GM21515 (cell line): ENCODE measurements around the gene PPP1R37.

ENCODE experiments used
- ATAC-seq: cut with Tn5 transposase; IDR thresholded peaks from one replicate; pipeline ENCODE4 v1.9.1; 2021; ENCODE audit not compliant: unreplicated experiment

The PPP1R37 gene, protein sequence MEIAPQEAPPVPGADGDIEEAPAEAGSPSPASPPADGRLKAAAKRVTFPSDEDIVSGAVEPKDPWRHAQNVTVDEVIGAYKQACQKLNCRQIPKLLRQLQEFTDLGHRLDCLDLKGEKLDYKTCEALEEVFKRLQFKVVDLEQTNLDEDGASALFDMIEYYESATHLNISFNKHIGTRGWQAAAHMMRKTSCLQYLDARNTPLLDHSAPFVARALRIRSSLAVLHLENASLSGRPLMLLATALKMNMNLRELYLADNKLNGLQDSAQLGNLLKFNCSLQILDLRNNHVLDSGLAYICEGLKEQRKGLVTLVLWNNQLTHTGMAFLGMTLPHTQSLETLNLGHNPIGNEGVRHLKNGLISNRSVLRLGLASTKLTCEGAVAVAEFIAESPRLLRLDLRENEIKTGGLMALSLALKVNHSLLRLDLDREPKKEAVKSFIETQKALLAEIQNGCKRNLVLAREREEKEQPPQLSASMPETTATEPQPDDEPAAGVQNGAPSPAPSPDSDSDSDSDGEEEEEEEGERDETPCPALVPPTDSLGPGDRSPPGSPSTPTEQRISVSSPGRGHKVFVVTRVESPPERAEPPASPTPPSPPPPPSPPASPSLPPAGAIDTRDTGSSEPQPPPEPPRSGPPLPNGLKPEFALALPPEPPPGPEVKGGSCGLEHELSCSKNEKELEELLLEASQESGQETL

DNA sequence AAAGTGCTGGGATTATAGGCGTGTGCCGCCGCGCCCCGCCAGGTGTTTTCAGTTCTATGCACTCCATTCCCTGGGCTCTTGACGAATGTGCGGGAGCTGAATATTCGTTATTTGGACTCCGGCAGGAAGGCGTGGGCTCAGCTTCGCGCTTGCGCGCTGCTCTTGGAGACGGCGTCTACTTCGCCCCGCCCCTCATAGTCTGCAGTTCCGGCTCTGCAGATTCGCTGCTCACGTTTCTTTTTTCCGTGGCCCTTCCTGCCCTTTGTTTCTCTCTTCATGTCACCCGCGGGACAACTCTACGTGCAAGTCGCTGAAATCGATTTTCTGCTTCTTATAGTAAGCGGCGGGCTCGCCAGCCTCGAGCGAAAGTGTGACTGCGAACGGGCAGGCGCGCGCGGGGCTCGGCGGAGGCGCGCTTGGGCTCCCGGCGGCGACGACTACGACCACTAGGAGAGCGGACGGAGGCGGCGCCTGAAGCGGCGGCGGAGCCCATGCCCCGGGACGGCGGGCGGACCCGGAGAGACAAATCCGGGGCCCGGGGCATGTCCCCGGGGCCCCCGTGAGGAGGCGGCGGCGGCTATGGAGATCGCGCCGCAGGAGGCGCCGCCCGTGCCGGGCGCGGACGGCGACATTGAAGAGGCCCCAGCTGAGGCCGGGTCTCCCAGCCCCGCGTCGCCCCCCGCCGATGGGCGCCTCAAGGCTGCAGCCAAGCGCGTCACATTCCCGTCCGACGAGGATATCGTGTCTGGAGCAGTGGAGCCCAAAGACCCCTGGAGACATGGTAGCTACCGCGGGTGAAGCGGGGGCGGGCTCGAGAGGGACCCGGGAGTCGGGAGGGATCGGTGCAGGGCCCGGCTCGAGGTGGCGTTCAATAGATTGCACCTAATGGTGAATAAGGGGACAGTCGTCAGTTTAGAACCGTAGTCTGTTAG is at the start of gene PPP1R37:
Gene PPP1R37 (plus strand): TSS at position 433 of the 932 bp plus-strand sequence. CDS start 147 bp downstream, at position 580.
- ATAC-seq = peak; percentile 52

DNA sequence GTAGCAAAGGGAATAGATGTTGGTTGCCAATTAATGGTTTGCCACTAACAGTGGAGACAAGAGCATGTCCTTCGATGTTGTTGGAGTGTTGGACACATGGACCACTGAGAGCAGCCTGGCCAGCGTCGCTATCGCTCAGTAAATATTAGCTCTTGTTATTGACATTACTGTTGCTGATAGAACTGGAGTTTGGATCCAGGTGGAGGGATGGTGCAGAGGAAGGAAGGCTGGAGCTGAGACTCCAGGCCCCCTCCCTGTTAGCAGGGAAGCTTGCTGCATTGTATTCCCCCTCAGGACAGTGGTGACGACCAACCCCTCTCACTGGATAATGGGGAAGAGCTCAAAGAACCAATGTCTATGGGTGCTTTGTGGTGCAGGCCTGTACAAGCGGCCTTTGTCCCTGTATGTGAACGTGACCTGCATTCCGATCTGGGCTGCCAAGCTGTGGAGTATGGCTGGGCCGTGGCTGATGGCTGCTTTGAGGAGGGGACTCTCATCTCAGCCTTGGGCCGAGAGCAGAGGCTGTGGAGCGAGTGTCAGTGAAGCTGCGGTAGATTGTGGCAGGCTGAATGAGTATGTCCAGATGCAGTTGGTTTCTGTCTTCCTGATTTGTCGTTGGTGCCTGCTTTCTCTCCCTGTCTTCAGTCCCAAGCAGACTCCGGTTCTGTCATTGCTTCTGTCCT is 47.2 kb upstream of the PPP1R37 start:
- no peak for ATAC-seq

DNA sequence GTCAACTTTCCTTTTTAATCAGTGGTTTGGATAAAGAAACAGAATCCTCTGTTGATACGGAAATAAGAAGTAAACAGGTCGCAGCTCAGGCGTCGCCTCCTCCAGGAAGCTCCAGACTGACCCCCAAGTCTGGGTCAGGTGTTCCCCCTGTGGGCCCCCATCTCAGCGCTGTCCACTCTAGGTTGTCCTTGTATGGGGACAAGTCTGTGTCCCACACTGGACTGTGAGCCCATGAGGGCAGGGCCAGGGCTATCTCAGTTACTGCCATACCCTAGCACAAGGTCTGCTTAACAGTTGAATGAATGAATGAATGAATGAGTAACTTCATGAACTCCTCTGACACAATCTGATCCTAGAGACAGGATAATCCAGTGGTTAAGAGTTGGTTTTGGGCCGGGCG is 46.6 kb upstream of the PPP1R37 start:
- ATAC-seq = no peak

DNA sequence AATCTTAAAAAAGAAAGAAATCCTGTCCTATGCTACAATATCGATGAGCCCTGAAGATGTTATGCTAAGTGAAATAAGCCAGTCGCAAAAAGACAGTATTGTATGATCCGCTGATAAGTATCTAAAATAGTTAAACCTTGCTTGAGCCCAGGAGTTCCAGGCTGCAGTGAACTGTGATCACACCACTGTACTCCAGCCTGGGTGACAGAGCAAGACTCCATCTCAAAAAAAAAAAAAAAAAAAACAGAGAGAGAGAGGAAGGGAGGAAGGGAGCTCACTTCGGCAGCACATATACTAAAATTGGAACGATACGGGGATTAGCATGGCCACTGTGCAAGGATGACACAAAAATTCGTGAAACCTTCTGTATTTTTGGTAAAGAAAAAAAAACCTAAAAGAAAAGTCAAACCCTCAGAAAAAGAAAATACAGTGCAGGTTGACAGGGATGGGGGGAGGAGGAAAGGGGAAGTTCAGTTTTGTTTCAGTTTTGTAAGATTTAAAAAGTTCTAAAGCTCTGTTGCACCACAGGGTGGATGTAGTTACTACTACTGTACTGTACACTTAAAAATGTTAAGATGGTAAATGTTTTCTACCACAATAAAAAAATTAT is 45.7 kb upstream of the PPP1R37 start:
- no peak for ATAC-seq

DNA sequence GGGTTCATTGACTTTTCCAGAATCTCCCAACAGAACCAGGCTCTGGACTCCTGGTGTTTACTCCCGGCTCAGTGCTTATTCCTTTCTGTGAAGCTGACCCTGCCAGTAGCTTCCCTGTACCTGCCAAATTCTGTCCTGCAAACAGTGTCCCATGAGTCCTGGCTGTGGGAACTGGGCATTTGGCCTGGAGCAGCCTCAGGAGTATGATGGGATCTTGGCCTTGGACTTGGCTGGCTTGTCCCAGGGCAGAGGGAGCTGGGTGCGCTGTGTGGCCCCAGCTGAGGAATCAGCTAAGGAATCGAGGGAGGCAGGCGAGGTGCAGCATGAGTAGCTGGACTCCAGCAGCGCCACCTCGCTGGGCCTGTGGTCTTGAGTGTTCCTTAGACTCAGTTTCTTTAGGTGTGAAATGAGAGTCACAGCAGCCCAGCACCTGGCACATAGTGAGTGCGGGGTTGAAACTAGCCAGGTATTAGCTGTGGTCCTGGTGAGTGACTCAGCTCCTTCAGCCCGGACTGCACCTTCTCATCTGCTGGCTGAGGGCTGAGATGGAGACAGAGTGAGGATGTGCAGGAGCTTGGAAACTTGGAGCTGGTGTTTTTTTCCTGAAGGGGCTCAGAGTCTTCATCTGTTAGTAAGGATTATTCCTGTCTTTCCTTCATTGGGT is 43.8 kb upstream of the PPP1R37 start:
- no peak for ATAC-seq

DNA sequence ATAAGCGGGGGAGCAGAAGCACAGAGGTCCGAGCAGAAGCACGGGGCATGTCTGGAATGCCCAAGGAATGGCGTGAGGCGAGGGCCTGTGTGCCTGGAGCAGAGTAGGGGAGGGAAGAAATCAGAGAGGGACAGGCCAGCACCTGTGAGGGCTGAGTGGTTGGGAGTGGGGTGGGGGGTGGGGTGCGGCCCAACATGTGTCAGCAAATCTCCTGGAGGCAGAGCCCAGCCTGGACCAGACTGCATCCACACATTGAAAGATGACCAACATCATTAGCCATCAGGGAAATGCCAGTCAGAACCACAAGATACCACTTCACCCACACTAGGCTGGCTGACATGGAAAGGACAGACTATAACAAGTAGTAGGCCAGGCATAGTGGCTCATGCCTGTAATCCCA is 42.9 kb upstream of the PPP1R37 start:
- no peak for ATAC-seq

DNA sequence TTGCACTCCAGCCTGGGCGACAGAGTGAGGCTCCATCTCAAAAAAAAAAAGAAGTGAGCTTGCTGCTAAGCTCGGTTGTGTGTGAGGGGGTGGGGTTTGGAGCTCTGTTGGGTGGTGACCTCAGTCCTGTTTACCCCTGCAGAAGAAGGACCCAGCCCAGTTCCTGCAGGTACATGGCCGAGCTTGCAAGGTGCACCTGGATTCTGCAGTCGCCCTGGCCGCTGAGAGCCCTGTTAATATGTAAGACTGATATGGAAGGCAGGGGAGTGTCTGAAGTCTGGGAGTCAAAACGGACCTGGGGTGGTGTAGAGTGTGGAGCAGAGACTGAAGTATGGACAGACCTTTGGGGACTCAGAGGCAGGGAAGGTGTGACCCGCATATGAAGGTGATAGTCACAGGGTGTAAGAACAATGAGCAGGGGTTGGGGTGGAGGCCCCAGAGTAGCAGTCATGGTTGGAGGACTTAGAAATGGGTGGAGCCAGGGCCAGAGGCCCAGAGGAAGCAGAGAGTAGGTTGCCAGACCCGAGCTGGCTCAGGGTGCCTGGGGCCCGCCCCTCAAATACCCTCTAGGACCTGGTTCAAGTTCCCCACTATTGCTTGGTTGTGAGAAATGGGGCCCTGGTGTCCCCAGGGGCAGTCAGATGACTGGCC is 40.9 kb upstream of the PPP1R37 start:
- no peak for ATAC-seq

DNA sequence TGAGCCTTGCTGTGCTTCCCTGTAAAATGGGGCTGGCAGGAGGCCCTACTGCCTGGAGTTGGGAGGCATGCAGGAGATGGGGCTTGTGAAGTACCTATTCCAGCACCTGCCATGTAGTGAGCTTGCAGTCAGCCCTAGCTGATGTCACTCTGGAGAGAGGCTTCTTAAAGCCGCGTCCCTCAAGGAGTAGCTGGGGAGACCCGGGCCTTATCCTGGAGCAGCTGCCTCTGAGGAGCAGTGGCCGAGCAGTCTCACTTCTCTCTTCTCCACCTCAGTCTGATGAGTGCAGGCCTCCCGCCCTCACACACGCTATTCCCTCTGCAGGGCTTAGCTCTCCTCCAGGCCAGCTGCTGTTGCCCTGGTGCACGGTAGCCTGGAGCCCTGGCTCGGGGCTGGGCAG is 36.1 kb upstream of the PPP1R37 start:
- no peak for ATAC-seq

DNA sequence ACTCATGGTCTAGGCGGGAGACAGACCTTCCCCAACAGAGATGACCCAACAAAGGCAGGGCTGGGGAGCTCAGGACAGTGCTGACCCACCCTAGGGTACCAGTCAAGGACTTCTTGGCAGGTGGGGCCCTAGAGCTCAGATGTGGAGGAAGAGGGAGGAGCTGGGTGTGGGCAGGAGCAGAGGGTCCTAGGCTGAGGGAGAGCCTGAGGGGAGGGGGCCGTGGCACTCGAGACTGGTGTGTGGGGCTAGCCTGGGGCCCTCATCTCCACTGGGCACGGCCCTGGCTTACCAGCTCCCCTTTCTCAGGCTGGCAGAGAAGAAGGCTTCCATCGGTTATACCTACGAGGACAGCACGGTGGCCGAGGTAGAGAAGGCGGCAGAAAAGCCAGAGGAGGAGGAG is 35.5 kb upstream of the PPP1R37 start:
- ATAC-seq = no peak

DNA sequence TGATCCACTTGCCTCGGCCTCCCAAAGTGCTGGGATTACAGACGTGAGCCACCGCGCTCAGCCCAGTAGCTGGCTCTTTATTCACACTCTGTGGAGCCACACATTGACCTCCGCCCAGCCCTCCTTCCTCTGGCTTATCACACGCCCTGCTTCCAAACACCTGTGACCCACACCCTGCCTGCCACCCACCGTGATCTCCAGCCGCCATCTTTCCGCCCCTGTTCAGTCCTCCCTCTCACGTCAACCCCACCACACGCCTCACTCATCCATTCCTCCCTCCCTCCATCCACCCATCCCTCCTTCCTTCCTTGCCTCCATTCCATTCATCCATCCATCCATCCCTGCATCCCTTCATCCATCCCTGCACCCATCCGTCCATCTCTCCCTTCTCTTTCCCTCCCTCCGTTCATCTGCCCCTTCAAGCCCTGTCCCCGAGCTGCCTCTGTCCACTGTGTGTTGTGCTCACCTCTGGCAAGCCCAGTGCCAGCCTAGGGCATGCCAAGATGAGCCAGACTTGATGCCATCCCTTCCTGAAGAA is 34.3 kb upstream of the PPP1R37 start:
- no peak for ATAC-seq

DNA sequence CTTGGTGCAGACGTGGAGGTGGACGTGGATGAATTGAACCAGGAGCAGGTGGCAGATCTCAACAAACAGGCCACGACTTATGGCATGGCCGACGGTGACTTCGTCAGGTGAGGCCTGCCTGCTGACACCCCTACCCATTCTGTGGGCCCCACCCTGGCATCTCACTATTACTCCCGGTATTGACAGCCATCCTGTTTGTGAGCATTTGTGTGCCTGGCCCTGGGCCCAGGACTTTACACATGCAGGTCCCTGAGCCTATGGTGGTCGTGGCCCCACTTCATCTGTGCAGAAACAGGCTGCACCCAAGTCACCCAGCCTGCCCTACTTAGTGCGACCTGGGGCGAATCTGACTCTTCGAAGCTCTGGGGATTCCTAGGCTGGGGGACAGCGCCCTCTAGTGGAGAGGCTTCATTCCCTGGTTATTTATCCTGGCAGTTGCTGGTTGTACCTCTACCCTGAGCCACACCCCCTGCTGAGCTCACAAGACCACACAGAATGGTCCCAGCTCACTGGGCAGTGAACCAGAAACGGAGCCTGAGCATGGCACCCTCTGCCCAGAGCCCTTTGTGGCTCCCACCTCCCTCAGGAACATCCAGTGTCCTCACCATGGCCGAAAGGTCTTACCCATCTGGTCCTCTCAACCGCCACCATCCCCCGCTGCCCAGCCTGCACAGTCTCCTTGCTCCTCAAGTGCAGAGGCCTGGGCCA is 33.6 kb upstream of the PPP1R37 start:
- no peak for ATAC-seq

DNA sequence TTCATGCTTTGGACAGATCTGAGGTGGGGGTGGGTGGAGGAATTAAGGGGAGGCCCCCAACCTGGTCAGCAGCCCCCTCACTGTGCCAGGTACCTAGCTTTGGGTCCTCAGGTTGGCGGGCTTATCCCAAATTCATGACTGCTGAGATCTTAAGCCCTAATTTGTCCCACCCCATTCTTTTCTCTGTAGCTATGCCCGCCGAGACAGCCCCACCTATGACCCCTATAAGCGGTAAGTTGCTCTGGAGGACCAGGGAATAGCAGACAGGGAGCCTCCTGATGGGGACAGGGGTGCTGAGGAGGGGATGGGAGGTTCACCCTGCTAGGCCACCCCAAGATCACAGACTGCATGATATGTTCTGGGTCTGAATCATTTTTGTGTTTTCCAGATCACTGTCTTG is 31.0 kb upstream of the PPP1R37 start:
- no peak for ATAC-seq

DNA sequence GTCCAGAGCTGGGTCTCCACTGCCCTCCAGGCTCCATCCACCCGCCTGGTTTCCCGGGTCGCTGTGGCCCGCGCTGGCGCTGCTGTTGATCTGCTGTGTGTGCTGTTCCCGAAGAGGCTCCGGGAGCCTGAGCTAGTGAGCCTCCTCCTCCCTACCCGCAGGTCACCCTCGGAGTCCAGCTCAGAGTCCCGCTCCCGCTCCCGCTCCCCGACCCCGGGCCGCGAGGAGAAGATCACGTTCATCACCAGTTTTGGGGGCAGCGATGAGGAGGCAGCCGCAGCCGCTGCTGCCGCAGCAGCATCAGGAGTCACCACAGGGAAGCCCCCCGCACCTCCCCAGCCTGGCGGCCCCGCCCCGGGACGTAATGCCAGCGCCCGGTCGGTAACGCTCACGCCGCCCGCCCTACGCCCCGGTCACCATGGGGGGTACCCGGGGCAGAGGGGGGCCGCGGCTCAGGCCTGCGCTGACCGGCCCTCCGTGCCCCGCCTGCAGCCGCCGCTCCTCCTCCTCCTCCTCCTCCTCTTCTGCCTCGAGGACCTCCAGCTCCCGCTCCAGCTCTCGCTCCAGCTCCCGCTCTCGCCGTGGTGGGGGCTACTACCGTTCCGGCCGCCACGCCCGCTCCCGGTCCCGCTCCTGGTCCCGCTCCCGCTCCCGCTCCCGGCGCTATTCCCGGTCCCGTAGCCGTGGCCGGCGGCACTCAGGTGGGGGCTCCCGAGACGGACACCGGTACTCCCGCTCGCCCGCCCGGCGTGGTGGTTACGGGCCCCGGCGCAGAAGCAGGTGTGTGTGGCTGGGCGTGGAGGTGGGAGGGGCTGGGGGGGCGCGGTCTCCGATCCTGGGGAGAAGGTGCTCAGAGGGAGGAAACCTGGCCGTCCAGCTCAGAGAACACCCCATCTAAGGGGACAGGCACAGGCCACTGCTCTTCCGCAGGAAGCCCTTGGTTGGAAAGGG is 28.9 kb upstream of the PPP1R37 start:
- ATAC-seq = no peak

DNA sequence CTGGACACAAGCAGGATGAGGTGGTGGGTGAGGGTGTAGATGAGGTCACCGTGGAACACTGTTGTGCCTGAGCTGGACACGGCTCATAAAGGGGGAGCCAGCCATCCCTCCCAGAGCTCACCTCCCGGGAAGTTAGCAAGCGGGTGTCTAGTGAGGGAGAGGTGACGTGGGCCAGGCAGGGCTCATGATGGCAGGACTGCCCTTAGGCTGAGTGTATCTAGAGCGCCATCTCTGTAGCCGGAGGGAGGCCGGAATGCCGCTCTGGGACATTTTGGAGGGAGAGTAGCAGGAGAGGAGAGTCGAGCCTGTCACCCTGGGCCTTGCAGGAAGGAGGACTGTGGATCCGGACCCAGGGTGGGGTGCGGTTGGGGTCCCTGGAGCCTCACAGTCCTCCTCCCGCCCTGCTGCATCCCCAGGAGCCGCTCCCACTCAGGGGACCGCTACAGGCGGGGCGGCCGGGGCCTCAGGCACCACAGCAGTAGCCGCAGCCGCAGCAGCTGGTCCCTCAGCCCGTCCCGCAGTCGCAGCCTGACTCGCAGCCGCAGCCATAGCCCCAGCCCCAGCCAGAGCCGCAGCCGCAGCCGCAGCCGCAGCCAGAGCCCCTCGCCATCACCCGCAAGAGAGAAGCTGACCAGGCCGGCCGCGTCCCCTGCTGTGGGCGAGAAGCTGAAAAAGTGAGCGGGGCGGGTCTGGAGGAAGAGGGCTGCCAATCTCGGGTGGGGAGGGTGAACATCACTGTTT is 25.9 kb upstream of the PPP1R37 start:
- ATAC-seq = no peak

DNA sequence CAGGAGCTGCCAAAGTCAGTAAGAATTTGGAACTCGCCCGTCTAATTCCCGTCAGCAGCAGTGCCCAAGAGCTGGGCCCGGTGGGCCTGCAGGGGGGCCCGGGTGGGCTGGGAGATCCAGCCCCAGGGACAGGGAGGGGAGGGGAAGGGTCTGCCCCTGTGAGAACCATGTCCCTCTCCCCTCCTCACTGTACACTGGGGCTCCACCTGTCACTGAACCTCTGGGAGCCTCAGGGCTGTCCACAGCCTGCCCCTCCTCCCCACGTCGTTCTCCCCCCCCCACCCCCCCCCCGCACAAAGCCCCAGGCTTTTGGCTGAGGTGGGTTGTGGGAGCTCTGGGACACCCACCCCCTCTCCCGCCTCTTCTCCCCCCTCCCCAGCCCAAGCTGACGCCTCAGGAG is 24.9 kb upstream of the PPP1R37 start:
- no peak for ATAC-seq

DNA sequence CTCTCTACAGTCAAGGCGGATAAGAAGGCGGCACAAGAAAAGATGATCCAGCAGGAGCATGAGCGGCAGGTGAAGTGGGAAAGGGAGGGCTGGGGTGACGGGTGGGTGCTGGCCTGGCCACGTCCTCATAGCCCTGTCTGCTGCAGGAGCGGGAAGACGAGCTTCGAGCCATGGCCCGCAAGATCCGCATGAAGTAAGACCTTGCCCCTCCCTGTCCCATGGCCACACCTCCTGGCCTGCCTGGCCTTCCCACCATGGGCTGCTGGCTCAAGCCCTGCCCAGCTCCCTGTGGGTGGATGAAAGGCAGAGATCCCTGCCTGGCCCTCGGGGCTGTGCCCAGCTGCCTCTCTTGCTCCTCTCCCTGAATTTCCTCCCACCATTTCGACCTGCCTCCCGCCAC is 23.9 kb upstream of the PPP1R37 start:
- no peak for ATAC-seq

DNA sequence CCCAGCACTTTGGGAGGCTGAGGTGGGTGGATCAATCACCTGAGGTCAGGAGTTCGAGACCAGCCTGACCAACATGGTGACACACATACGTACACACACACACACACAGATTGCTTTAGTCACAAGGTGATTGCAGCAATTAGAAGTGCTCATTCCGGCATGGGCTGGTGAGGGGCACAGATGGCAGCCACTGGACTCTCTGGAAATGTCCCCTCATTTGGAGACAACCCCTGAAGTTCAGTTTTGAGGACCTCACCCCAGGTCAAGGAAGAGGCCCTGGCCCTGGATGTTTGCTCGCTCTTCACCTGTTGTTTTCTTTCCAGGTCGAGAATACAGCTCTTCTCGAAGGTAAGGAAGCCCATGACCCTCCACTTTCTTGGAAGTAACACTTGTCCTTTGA is 22.8 kb upstream of the PPP1R37 start:
- no peak for ATAC-seq
